ENCODE results near the gene PNRC2.

Gene PNRC2, protein sequence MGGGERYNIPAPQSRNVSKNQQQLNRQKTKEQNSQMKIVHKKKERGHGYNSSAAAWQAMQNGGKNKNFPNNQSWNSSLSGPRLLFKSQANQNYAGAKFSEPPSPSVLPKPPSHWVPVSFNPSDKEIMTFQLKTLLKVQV

DNA sequence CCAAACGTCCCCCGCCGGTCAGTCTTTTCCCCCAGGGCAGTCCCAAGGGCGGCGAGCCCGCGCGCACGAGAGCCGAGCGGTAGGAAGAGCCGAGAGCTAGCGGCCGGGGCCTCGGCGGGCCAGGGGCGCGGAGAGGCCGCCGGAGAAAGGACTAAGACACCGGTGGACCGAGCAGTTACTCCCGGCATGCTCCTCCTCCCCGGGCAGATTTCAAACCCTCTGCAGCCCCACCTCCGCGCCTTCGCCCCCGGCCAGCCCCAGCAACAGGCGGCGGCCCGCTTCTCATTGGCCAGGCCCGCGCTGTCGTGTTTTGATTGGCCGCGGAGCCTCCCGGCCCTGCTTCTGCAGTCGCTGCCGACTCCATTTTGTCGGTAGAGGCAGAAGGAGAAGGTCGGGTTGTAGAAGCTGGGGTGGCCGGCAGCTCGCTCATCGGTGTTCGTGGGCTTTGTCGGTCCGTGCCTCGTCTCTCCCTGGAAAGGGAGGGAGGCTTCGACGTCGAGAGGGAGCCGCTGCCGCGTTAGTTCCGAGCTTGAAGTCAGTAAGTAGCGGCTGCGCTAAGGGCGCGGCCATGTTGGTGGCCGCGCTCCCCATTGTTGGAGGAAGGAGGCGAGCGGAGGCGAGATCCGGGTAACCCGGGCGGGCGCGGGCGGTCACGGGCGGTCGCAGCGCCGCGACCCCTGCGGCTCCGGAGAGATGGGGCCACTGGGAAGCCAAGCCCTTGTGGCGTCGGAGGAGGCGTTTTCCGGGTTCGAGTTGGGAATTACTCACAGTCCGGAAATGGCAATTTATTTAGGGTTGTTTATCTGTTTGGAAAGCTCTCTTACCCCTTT lies at the start of gene PNRC2:
Gene PNRC2 (plus strand): TSS at position 368 of the 830 bp plus-strand sequence. CDS start 1,630 bp downstream, outside the sequence.
- peak; percentile 91 for DNase-seq (ENCODE audit: low read depth)

DNA sequence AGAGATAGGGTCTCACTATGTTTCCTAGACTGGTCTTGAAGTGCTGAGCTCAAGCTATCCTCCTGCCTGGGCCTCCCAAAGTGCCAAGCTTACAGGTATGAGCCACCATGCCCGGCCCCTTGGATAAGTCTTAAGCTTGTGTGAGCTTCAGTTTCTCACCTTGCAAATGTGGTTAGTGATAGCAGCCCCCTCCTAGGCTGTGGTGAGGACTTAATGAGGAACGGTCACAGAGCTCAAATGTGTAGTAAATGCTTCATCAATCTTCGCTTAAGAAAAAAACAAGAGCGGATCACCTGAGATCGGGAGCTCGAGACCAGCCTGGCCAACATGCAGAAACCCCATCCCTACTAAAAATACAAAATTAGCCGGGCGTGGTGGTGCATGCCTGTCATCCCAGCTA lies 49.5 kb upstream of the PNRC2 start:
- DNase-seq (ENCODE audit: low read depth) = no peak

DNA sequence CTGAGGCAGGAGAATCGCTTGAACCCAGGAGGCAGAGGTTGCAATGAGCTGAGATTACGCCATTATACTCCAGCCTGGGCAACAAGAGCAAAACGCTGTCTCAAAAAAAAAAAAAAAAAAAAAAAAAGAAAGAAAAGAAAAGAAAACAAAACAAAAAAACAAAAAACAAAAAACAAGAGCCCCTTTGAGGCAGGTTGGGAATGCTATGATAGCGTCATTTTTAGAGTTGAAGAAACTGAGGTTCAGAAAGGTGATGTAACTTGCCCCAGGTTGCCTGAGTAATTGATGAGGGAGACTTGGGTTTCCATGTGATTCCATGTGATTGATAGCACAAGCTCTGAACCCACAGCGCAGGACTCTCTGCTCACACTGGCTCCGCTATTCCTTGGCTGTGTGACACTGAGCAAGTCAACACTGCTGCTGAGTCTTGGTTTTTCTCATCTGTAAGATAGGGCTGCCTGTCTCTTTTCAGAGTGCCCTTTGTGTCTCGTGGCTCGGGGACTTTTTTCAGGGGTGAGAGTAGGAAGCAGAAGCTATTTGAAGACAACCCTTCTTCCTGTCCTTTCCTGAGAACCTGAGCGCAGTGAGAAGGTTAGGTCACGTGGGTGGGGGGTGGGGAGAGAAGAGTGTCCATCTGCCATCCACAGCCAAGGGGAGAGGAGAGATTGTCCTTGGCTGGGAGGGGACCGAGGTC lies 48.9 kb upstream of the PNRC2 start:
- no peak for DNase-seq (ENCODE audit: low read depth)

DNA sequence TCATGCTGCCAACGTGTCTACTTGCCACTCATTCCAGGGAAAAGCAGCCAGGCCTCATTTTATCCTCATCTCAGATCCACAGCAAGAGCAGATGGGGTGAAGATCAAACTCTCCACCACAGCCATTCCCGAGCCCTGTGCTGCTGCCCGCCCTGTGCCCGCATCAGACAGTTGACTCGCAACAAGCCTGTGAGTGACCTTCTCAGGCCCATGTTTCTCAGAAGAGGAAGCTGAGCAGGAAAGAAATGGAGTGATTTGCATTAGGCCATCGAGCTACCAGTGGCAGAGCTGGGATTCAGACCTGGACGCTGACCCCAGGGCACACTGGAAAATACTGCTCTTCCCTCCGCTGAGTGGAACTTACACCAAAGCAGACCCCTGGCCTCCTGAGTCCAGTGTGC lies 47.7 kb upstream of the PNRC2 start:
- DNase-seq (ENCODE audit: low read depth) = no peak

DNA sequence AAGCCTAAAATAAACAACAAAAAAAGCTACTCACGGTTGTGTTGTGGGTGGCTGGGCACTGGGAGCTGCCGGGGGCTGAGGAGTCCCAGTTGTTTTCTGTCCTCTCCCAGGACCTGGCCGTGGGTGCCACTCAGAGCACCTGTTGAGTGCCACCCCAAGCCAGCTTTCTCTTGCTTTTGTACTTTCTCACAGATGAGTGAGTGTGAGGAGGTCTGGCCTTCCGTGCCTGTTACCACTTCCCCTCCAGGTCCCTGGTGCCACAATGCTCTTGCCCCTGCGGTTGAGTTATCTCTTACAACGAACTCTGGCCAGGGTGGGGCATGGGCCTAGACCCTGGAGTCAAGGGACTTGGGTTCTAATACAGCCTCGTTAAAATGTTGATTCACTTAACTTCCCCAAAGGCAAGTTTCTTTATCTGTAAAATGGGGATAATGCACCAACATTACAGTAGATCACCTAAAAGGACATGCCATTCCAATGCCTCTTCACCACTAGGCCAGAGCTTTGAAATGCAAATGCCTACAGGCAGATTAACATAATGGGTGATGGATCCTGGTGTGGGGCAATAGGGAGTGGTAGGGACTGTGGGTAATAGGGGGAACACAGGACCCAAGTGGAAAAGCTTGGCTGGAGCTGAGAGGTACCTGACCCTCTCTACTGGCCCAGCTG lies 46.3 kb upstream of the PNRC2 start, which contains the start of gene CNR2:
Gene CNR2 (minus strand): TSS at position 151 of the 669 bp plus-strand sequence. CDS start 37,745 bp downstream, outside the sequence.
- DNase-seq (ENCODE audit: low read depth) = no peak

DNA sequence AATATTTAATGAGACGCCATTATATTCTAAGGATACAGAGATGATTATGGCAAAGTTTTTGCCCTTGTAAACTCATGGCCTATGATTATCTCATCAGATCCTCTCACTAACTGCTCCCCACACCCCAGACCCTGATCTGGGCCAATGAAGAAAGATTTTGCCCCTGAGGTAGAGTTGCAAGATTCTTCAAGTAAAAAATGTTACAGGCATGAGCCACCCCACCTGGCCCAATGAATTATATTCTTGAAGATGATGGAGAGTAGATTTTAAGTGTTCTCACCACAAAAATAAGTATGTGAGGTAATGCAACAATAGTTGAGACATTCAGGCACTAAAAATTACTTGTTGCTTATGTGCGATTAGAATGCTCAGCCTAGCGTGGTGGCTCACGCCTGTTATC lies 44.7 kb upstream of the PNRC2 start:
- DNase-seq (ENCODE audit: low read depth) = no peak

DNA sequence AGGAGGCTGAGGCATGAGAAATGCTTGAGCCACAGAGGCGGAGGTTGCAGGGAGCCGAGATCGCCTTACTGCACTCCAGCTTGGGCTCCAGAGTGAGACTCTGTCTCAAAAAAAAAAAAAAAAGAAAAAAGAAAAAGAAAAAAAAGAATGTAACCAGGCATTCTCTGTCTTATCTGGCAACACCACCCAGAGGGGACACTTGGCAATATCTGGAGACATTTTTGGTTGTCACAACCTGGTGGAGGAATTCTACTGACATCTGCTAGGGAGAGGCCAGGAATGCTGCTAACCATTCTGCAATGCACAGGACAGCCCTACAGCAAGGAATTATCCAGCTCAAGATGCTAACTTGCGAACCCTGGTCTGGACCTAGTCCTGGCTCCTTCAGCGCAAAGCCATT lies 44.2 kb upstream of the PNRC2 start:
- DNase-seq (ENCODE audit: low read depth) = no peak

DNA sequence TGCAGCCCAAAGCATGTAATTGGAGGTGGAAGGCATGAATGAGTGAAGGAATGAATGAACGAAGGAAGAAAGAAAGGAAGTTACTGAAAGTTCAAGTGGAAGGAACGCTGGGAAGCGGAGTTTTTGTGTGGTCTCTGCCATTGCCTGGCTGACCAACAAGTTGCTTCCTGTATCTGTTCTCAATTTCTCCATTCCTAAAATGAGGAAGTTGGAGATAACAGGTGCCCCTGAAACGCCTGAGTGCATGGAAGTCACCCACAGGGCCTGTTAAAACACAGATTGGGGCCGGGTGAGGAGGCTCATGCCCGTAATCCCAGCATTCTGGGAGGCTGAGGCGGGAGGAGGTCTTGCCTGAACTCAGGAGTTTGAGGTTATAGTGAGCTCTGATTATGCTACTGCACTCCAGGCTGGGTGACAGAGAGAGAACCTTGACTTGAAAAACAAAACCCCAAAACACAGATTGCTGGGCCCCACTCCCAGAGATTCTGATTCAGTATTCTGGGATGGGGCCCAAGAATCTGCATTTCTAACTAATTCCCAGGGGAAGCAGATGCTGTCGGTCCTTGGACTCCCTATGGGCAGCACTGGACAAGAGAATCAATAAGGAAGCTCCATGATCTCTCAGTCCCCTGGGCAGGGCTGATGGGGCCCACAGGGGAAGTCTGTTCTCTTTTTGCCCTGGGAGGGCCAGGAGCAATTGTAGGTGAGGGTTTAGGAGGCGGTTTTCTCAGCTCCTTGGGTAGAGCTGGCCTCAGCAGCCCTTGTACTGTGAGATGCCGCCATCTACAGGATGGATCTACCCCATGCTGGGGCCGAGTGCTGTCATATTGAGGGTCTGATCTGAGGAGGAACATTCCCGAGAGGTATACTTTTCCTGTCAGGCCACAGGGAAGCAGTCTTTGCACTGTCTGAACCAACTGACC lies 43.2 kb upstream of the PNRC2 start:
- no peak for DNase-seq (ENCODE audit: low read depth)

DNA sequence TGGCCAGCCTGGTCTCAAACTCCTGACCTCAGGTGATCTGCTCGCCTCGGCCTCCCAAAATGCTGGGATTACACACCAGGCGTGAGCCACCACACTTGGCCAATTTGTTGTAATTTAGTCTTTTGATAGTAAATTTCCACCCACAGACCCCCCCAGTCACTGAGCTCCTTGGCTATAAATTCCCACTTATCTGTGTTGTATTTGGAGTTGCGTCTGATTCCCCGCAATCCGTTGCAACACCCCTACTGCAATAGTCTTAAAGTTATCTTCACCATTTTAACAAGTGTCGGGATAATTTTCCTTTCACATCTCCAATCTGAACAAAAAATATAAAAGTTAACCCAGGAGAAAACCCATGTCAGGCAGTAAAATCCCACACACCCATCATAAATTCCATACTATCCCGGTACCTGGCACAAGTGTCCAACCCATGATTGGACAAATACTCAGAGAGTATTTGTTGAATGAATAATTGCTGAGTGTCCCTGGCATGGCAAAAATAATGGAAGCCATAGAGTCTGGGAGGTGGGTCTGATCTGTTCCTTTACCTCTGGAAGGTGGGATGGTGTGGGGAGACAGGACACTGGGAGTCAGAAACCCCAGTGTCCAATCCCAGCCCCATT lies 37.2 kb upstream of the PNRC2 start:
- no peak for DNase-seq (ENCODE audit: low read depth)

DNA sequence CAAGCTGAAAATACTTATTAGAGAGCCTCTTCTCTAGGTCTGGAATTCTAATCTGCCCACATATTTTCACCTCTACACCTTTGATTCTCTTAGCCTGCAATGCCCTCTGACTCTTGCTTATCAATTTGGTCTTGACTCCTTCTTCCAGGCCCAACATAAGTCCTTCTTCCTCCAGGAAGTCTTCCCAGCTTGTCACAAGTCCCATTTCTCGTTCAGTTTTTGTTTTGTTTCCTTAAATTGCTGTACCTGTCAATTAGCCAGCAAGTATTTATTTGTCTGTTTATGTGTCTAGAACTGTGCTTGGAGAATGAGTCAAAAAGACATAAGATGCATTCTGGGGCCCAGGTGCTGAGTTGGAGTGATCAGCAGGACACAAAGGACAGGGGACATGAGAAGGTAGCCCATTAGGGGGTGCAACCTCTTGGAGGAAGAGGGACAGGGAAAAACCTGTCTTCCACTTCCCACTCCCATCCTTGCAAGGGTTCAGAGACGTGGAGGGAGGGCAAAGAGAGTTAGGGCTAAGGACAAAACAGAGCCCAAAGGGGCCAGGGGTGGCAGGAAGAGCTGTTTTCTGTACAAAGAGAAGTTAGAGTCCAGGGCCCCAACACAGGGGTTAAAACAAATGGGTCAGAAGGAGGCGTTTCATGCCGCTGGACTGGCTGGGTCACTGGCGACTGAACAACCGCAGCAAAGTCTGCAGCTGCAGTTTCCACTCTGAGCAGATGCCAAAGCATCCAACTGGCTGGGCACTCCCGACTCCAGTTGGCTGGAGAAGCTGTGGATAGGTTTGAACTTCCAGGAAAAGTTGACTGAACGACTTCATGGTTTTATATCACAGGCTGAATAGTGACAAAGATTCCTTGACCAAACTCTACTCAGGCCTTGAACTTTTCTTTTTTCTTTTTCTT lies 35.8 kb upstream of the PNRC2 start:
- no peak for DNase-seq (ENCODE audit: low read depth)

DNA sequence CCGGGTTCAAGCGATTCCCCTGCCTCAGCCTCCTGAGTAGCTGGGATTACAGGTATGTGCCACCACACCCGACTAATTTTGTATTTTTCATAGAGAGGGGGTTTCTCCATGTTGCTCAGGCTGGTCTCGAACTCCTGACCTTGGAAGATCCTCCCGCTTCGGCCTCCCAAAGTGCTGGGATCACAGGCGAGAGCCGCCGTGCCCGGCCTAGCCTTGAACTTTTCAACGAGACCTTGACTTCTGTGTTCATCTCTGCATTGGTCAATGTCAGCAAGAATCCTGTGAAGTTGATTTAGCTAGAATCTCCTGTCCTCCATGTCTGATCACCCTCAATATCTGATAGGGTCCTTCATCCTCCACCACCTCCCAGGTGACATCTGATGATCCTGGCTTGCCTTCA lies 35.0 kb upstream of the PNRC2 start:
- DNase-seq (ENCODE audit: low read depth) = no peak

DNA sequence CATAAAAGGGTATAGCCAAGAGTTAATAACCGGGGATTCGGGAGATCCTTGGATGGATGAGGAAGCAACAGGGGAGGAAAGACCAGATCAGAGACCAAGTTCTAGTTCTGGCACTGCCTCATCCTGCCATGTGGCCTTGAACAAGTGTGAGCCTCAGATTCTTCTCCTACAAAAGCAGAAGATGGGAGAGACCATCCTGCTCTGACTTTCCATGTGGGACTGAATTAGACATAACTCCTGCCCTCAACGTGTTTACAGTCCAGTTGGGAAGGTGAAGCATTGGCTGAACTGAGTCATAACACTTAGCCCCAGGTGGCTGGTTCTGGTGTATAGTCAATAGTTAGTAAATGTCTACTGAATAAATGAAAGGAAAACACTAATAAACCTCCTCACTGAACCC lies 34.3 kb upstream of the PNRC2 start:
- no peak for DNase-seq (ENCODE audit: low read depth)

DNA sequence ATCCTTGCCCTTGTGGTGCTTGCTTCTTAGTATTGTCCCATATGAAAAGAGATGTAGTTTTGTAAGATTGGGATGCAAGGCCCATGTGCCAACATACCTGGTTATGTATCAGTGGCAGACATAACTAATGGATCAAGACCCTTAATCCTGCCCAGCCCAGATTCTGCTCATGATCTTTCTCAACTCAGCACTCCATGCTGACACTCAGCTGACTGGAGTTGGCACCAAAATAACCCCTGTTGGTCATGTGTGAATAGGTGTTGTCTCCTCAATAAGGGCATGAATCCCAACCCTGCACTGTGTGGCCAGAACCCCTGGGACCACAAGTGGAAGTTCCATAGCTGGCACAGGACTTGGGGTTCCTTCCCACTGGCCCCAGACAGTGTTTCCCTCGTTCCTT lies 32.5 kb upstream of the PNRC2 start:
- DNase-seq (ENCODE audit: low read depth) = no peak

DNA sequence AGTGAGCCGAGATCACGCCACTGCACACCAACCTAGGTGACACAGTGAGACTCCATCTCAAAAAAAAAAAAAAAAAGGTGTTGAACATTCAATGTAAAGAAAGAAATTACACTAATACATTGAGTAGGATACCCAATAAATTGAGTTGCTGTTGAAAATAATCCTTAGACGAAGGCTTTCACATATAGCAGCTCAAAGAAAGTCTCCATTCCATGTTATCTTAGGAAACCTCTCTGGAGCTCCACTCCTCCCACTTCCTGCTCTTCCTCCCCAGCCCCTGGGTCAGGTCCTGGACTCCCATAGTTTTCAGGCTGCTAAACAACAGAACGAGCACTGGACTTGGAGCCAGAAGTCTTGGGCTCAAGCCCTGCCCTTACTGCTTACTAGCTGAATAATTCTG lies 30.8 kb upstream of the PNRC2 start:
- no peak for DNase-seq (ENCODE audit: low read depth)

DNA sequence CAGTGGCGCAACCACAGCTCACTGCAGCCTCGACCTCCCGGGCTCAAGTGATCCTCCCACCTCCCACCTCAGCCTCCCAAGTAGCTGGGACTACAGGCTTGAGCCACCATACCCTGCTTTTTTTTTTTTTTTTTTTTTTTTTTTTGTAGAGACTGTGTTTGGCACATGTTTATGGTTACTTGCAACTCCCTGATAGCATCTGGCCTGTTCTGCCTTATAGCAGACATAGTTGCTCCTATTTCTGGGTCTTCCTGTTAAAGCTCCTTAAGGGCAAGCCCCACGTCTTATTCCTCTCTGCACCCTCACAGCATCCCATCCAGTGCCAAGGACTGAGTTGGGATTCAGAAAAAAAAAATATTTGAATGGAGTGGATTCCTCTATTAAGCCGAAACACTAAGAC lies 29.4 kb upstream of the PNRC2 start:
- no peak for DNase-seq (ENCODE audit: low read depth)

DNA sequence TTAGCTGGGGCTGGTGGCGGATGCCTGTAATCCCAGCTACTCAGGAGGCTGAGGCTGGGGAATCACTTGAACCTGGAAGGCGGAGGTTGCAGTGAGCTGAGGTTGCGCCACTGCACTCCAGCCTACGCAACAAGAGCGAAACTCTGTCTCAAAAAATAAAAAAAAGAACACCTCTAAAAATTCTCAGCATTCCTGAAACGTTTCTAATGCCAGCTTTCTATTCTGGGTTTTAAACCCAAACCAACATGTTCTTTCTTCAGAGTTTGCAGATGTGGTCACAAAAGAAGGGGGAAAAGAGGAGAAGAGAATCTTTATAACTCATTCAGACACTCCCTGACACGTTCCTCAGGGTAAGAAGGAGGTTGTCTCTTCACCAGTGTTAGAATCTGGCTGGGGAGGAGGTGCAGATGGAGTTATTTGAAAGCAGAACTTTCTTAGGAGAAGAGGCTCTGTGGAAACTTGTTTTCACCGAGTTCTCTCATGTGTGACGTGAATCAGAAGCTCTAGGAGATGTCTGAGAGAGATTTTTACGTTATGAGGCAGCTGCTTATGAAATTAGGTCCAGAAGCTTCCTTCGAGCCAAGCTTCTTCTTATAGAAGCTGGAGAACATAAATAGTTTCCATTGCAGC lies 28.7 kb upstream of the PNRC2 start:
- no peak for DNase-seq (ENCODE audit: low read depth)

DNA sequence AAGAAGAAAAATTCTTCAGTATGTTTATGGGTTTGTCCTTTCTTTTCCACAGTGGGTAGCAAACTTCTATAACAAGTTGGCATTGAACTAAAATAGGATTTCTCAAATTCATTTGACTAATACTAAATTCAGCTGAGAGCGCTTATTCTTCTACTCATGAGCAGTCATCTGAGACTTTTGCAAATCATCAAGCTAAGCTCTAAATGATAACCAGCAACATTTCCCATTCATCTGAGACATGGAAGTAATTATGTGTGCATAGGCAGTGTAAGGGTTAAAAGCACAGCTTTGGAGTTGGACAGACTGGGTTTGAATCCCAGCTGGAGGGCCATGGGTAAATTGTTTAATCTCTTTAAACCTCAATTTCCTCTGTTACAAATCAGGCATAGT lies 28.1 kb upstream of the PNRC2 start:
- DNase-seq (ENCODE audit: low read depth) = no peak

DNA sequence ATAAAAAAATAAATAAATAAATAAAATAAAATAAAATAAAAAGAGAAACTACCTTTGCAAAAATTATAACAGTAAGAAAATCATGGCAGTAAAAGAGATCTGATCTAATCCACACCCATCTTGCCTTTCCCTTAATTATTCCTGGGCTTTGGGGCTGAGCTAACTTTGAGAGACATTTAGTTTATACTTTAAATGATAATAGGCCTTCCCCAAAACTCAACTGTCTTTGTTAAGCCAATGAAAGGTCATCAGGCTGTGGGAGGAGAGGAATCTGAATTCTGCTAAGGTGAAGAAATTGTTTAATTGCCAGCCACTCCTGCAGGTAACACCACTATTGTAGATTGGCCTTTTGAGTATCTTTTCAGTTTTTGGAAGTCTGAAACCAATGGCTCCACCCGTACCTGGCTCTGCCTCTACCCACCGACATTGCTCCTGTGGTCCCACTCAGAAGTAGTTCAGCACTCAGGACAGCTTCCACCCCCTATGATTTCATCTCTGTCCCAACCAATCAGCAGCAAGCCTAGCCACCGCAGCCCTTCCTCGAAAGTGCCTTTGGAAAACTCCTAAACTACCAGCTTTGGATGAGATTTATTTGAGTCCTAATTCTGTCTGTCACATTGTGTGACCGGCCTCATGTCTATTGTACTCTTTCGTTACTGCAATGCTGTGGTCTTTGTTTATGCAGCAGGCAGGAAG lies 23.0 kb upstream of the PNRC2 start:
- no peak for DNase-seq (ENCODE audit: low read depth)

DNA sequence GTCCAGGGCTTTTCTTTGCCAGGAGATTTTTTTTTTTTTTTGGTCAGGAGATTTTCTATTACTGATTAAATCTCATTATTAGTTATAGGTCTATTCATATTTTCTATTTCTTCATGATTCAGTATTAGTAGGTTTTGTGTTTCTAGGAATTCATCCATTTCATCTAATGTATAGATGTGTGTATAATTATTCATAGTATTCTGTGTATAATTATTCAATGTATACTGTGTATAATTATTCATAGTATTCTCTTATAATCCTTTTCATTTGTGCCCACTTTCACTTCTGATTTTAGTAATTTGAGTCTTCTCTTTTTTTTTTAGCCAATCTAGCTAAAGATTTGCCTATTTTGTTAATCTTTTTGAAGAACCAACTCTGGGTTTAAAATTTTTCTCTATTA lies 12.3 kb upstream of the PNRC2 start:
- no peak for DNase-seq (ENCODE audit: low read depth)
